SK-N-SH (cell line): Measurements from ENCODE around the gene MYBPC3. TPM values are rescaled to one million over a fixed set of nuclear protein-coding genes. Genes with fewer than 3 reads are reported as not detected.

Experiments
- CTCF ChIA-PET: fragments of 300-600, 350-600 bp; formaldehyde crosslinking; extraction: SDS; loops from one replicate; lab custom pipeline; 2021; lab: Yijun Ruan, JAX
- POLR2A ChIA-PET: fragments of 350-600 bp; sonication (Branson Sonifier 250); formaldehyde crosslinking; extraction: SDS; loops from one replicate; lab custom pipeline; 2020; ENCODE audit warnings: antibody characterized with exemption, inconsistent platforms; lab: Yijun Ruan, JAX
- DNase-seq: peaks from one replicate; pipeline ENCODE4 v3.0.0; 2012
- H2AFZ ChIP-seq: fragments of 200-600 bp; sonication (generic); 2 replicates; pipeline ENCODE4 v1.8.1; 2016; ENCODE audit warnings: antibody characterized with exemption, mild to moderate bottlenecking, low read depth
- H3F3A ChIP-seq: fragments of 200-600 bp; sonication (generic); replicated peaks from 2 replicates; pipeline ENCODE3; 2016; ENCODE audit warnings: antibody characterized with exemption, mild to moderate bottlenecking; ENCODE audit not compliant: insufficient read depth
- H3K27ac ChIP-seq, 2 experiments: fragments of 200-500 bp in 1 of 2; fragments of 200-600 bp in 1 of 2; sonication (Bioruptor generic) in 1 of 2; sonication (generic), shearing (Covaris generic) in 1 of 2; 2 replicates each; pipeline versions ENCODE4 v1.5.1 to v1.6.1; 2014 to 2016; ENCODE audit warnings: low read depth in 2 of 2, inconsistent platforms in 1 of 2, low read length in 1 of 2, mild to moderate bottlenecking in 1 of 2, mixed read lengths in 1 of 2
- H3K27me3 ChIP-seq: fragments of 200-600 bp; sonication (generic), shearing (Covaris generic); 2 replicates; pipeline ENCODE4 v1.6.1; 2016; ENCODE audit warnings: mixed run types; ENCODE audit not compliant: insufficient read depth
- H3K36me3 ChIP-seq, 2 experiments: fragments of 200-500 bp in 1 of 2; fragments of 200-600 bp in 1 of 2; sonication (Bioruptor generic) in 1 of 2; sonication (generic) in 1 of 2; replicated peaks in 1 of 2; 2 replicates each; pipeline versions ENCODE3 to v1.5.1; 2014 to 2016; ENCODE audit warnings: low read length in 1 of 2, mild to moderate bottlenecking in 1 of 2; ENCODE audit not compliant: insufficient read depth in 2 of 2, control insufficient read depth in 1 of 2
- H3K4me1 ChIP-seq, 2 experiments: fragments of 200-500 bp in 1 of 2; fragments of 200-600 bp in 1 of 2; sonication (Bioruptor generic) in 1 of 2; sonication (generic), shearing (Covaris generic) in 1 of 2; 2 replicates each; pipeline versions ENCODE4 v1.5.1 to v1.6.1; 2014 to 2016; ENCODE audit warnings: low read depth in 1 of 2, low read length in 1 of 2, mixed run types in 1 of 2; ENCODE audit not compliant: insufficient read depth in 2 of 2, control insufficient read depth in 1 of 2
- H3K4me2 ChIP-seq: fragments of 200-600 bp; sonication (generic), shearing (Covaris generic); 2 replicates; pipeline ENCODE4 v1.6.1; 2017; ENCODE audit warnings: mixed run types
- H3K4me3 ChIP-seq, 2 experiments: fragments of 200-500 bp in 1 of 2; fragments of 200-600 bp in 1 of 2; sonication (Bioruptor generic) in 1 of 2; sonication (generic), shearing (Covaris generic) in 1 of 2; 2 replicates each; pipeline versions ENCODE4 v1.5.1 to v1.8.1; 2014 to 2016; ENCODE audit warnings: low read depth in 2 of 2, inconsistent platforms in 1 of 2, low read length in 1 of 2, mild to moderate bottlenecking in 1 of 2, mixed read lengths in 1 of 2, moderate library complexity in 1 of 2
- H3K79me2 ChIP-seq: fragments of 200-600 bp; sonication (generic); 2 replicates; pipeline ENCODE4 v1.8.1; 2017; ENCODE audit warnings: mild to moderate bottlenecking; ENCODE audit not compliant: insufficient read depth
- H3K9ac ChIP-seq: fragments of 200-600 bp; sonication (generic); 2 replicates; pipeline ENCODE4 v1.6.1; 2017; ENCODE audit warnings: mixed run types
- H3K9me2 ChIP-seq: fragments of 200-600 bp; sonication (generic); 2 replicates; pipeline ENCODE4 v1.6.1; 2017; ENCODE audit warnings: mixed run types
- H3K9me3 ChIP-seq: fragments of 200-600 bp; sonication (generic); 2 replicates; pipeline ENCODE4 v1.6.1; 2017; ENCODE audit warnings: mixed run types, mild to moderate bottlenecking, moderate library complexity
- H4K20me1 ChIP-seq: fragments of 200-600 bp; sonication (generic); 2 replicates; pipeline ENCODE4 v1.6.1; 2017; ENCODE audit warnings: mild to moderate bottlenecking, mixed run types; ENCODE audit not compliant: insufficient read depth
- FOSL2 ChIP-seq: IDR thresholded peaks from 2 replicates; pipeline ENCODE4 v1.4.0; 2012; ENCODE audit warnings: low read depth, mild to moderate bottlenecking, moderate library complexity, borderline replicate concordance
- FOXJ3 ChIP-seq: sonication (generic); formaldehyde crosslinking; IDR thresholded peaks from 2 replicates; pipeline ENCODE4 v1.5.1; 2020; ENCODE audit warnings: mild to moderate bottlenecking, missing genetic modification reagents
- GABPA ChIP-seq: IDR thresholded peaks from 2 replicates; pipeline ENCODE4 v1.4.0; 2012; ENCODE audit warnings: low read depth, mild to moderate bottlenecking
- GATA2 ChIP-seq: sonication (generic); formaldehyde crosslinking; IDR thresholded peaks from 2 replicates; pipeline ENCODE4 v1.5.0; 2020; ENCODE audit warnings: mild to moderate bottlenecking, missing genetic modification reagents
- JUND ChIP-seq: IDR thresholded peaks from 2 replicates; pipeline ENCODE4 v1.4.0; 2012
- MEF2A ChIP-seq: IDR thresholded peaks from 2 replicates; pipeline ENCODE4 v1.4.0; 2012; ENCODE audit warnings: low read depth, borderline replicate concordance
- NRF1 ChIP-seq: IDR thresholded peaks from 2 replicates; pipeline ENCODE4 v1.6.1; 2012; ENCODE audit warnings: low read depth, mild to moderate bottlenecking, low read length
- POLR2AphosphoS5 ChIP-seq: IDR thresholded peaks from 2 replicates; pipeline ENCODE4 v1.6.1; 2012; ENCODE audit warnings: low read depth, low read length
- RAD21 ChIP-seq: IDR thresholded peaks from 2 replicates; pipeline ENCODE4 v1.6.1; 2012; ENCODE audit warnings: mild to moderate bottlenecking, low read length
- RFX5 ChIP-seq: IDR thresholded peaks from 2 replicates; pipeline ENCODE4 v1.6.1; 2012; ENCODE audit warnings: mild to moderate bottlenecking, improper control_type of control experiment, low read length
- SMC3 ChIP-seq: IDR thresholded peaks from 2 replicates; pipeline ENCODE4 v1.6.1; 2012; ENCODE audit warnings: low read depth, low read length, improper control_type of control experiment
- TCF12 ChIP-seq: IDR thresholded peaks from 2 replicates; pipeline ENCODE4 v1.4.0; 2012
- TEAD4 ChIP-seq: IDR thresholded peaks from 2 replicates; pipeline ENCODE4 v1.4.0; 2012; ENCODE audit warnings: mild to moderate bottlenecking, borderline replicate concordance; ENCODE audit not compliant: insufficient read depth
- WGBS: methylation state at CpG from one replicate; pipeline ENCODE4 v1.1.6; 2017; ENCODE audit warnings: low lambda C conversion rate; 5-methylcytosine and 5-hydroxymethylcytosine counted together
- polyA plus RNA-seq, 3 experiments: library from polyadenylated mRNA; depleted of rRNA; stranded (reverse); fragments of >200 nt; gene quantifications; 2 replicates each; pipeline ENCODE4 v1.2.3, GENCODE V29; 2012
- TF ChIP-seq, protein P1 (sequence below): fragments of 200-600 bp; sonication (generic); IDR thresholded peaks from 2 replicates; pipeline ENCODE4 v1.6.1; 2017; ENCODE audit warnings: antibody characterized with exemption, mild to moderate bottlenecking, moderate library complexity
- TF ChIP-seq, protein P2 (sequence below): fragments of 150-350 bp; IDR thresholded peaks from 2 replicates; pipeline ENCODE4 v1.6.1; 2016; ENCODE audit warnings: mild to moderate bottlenecking, low read depth, low read length
- TF ChIP-seq, protein P3 (sequence below): IDR thresholded peaks from 2 replicates; pipeline ENCODE4 v1.6.1; 2012; ENCODE audit warnings: mild to moderate bottlenecking, low read depth, low read length, moderate library complexity
- TF ChIP-seq, protein P4 (sequence below): IDR thresholded peaks from 2 replicates; pipeline ENCODE4 v1.4.0; 2012; ENCODE audit warnings: low read depth, borderline replicate concordance
- TF ChIP-seq, protein P5 (sequence below): IDR thresholded peaks from 2 replicates; pipeline ENCODE4; 2012

Gene MYBPC3
- polyA plus RNA-seq, 1 of the 3 experiments (the other 2 are of a cell fraction), result not detected

DNA sequence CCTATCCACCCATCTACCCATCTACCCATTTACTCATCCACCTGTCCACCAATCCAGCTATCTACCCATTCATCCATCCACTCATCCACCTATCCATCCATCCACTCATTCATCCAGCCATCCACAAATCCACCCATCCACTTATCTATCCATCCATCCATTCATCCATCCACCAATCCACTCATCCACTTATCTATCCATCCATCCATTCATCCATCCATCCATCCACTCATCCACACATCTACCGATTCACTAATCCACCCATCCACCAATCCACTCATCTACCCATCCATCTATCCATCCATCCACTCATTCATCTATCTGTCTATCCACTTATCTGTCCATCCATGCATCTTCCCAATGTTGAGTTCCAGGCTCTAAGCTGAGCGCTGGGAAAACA lies 27.6 kb upstream of the MYBPC3 start:
- Histone ChIP-seq H3K36me3 (no peaks in the 10 kb centered on the region), H3K27me3 (no peaks in the 10 kb centered on the region), H3K9me3 (no peaks in the 10 kb centered on the region), H3K4me1 (no peaks in the 10 kb centered on the region), H3K9me2 (no peaks in the 10 kb centered on the region), H3K4me3 (no peak overlapping the region), H3K4me2 (no peak overlapping the region), H3K9ac (no peak overlapping the region), H2AFZ (no peak overlapping the region), H3K27ac (no peak overlapping the region), H3F3A (no peaks in the 10 kb centered on the region), H4K20me1 (no peaks in the 10 kb centered on the region), H3K79me2 (no peaks in the 10 kb centered on the region)
- ChIA-PET CTCF (interaction anchor here (1.2 to 1.6 kb wide), 2 partner anchors 11 to 12 kb away, joined by 3 to 5 read pairs; no protein-coding TSS in a partner anchor), POLR2A (no interaction called here)
- TF ChIP-seq, protein P1, sequence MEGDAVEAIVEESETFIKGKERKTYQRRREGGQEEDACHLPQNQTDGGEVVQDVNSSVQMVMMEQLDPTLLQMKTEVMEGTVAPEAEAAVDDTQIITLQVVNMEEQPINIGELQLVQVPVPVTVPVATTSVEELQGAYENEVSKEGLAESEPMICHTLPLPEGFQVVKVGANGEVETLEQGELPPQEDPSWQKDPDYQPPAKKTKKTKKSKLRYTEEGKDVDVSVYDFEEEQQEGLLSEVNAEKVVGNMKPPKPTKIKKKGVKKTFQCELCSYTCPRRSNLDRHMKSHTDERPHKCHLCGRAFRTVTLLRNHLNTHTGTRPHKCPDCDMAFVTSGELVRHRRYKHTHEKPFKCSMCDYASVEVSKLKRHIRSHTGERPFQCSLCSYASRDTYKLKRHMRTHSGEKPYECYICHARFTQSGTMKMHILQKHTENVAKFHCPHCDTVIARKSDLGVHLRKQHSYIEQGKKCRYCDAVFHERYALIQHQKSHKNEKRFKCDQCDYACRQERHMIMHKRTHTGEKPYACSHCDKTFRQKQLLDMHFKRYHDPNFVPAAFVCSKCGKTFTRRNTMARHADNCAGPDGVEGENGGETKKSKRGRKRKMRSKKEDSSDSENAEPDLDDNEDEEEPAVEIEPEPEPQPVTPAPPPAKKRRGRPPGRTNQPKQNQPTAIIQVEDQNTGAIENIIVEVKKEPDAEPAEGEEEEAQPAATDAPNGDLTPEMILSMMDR, result no peak
- TF ChIP-seq MEF2A (no peak), GABPA (no peak), FOXJ3 (no peak), RFX5 (no peak), TEAD4 (no peak), JUND (no peak), POLR2AphosphoS5 (no peak), FOSL2 (no peak), NRF1 (no peak), GATA2 (CRISPR knock-in tag) (no peak), TCF12 (no peak), RAD21 (no peak), SMC3 (no peak)
- TF ChIP-seq, protein P2, sequence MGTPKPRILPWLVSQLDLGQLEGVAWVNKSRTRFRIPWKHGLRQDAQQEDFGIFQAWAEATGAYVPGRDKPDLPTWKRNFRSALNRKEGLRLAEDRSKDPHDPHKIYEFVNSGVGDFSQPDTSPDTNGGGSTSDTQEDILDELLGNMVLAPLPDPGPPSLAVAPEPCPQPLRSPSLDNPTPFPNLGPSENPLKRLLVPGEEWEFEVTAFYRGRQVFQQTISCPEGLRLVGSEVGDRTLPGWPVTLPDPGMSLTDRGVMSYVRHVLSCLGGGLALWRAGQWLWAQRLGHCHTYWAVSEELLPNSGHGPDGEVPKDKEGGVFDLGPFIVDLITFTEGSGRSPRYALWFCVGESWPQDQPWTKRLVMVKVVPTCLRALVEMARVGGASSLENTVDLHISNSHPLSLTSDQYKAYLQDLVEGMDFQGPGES, result no peak
- TF ChIP-seq, protein P3, sequence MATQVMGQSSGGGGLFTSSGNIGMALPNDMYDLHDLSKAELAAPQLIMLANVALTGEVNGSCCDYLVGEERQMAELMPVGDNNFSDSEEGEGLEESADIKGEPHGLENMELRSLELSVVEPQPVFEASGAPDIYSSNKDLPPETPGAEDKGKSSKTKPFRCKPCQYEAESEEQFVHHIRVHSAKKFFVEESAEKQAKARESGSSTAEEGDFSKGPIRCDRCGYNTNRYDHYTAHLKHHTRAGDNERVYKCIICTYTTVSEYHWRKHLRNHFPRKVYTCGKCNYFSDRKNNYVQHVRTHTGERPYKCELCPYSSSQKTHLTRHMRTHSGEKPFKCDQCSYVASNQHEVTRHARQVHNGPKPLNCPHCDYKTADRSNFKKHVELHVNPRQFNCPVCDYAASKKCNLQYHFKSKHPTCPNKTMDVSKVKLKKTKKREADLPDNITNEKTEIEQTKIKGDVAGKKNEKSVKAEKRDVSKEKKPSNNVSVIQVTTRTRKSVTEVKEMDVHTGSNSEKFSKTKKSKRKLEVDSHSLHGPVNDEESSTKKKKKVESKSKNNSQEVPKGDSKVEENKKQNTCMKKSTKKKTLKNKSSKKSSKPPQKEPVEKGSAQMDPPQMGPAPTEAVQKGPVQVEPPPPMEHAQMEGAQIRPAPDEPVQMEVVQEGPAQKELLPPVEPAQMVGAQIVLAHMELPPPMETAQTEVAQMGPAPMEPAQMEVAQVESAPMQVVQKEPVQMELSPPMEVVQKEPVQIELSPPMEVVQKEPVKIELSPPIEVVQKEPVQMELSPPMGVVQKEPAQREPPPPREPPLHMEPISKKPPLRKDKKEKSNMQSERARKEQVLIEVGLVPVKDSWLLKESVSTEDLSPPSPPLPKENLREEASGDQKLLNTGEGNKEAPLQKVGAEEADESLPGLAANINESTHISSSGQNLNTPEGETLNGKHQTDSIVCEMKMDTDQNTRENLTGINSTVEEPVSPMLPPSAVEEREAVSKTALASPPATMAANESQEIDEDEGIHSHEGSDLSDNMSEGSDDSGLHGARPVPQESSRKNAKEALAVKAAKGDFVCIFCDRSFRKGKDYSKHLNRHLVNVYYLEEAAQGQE, result no peak
- TF ChIP-seq, protein P4, sequence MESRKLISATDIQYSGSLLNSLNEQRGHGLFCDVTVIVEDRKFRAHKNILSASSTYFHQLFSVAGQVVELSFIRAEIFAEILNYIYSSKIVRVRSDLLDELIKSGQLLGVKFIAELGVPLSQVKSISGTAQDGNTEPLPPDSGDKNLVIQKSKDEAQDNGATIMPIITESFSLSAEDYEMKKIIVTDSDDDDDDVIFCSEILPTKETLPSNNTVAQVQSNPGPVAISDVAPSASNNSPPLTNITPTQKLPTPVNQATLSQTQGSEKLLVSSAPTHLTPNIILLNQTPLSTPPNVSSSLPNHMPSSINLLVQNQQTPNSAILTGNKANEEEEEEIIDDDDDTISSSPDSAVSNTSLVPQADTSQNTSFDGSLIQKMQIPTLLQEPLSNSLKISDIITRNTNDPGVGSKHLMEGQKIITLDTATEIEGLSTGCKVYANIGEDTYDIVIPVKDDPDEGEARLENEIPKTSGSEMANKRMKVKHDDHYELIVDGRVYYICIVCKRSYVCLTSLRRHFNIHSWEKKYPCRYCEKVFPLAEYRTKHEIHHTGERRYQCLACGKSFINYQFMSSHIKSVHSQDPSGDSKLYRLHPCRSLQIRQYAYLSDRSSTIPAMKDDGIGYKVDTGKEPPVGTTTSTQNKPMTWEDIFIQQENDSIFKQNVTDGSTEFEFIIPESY, result no peak
- TF ChIP-seq, protein P5, sequence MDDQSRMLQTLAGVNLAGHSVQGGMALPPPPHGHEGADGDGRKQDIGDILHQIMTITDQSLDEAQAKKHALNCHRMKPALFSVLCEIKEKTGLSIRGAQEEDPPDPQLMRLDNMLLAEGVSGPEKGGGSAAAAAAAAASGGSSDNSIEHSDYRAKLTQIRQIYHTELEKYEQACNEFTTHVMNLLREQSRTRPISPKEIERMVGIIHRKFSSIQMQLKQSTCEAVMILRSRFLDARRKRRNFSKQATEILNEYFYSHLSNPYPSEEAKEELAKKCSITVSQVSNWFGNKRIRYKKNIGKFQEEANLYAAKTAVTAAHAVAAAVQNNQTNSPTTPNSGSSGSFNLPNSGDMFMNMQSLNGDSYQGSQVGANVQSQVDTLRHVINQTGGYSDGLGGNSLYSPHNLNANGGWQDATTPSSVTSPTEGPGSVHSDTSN, result no peak
- no peak for DNase-seq
- 69% methylated on average over 2 of the region's 2 CpGs for WGBS
